Measurements from ENCODE around the gene SV2C.

Gene SV2C

DNA sequence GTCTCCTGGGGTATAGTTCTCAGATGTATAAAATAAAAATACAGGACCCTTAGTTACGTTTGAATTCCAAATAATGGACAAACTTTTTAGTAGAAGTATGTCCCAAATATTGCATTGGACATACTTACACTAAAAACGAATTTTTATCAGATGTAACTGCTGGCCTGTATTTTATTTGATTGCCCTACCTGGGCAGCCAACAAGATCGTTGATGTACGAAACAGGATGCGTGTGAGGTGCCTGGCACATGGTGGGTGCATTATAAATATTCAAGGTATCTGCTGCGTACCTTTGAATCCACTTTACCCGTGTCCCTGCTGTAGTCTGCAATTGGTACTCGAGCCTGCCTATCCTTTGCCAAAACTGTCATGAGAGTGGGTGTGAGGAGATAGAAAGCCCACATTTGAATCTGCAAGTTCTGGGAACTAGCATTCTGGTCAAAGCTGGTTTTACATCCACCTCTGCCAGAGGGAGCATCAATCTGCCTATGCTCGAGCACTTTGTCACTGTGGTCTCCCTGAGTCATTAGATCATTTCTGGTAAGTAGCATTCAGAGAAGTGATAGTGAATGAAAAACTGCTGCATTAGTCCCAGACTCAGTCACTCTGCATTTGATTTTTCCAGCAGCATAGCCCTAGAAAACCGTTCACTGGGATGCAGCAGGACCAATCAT, 186.2 kb downstream of the SV2C start:
- Histone ChIP-seq H3K27me3 (ENCODE audit: control insufficient read depth in 2 of 2, insufficient read depth in 2 of 2, low read length in 2 of 2) (no peaks in the 10 kb centered on the region), H3K36me3 (ENCODE audit: control insufficient read depth in 2 of 2, insufficient read depth in 2 of 2, low read length in 2 of 2) (no peaks in the 10 kb centered on the region), H3K9me3 (ENCODE audit: control insufficient read depth in 2 of 2, low read length in 2 of 2) (no peaks in the 10 kb centered on the region), H3K4me1 (ENCODE audit: control insufficient read depth in 2 of 2, insufficient read depth in 2 of 2, low read length in 2 of 2) (peaks cover 0 to 3% of the 10 kb centered on the region in 2 donors), H3K9ac (ENCODE audit: low read depth in 1 of 2, low read length in 2 of 2) (no peak overlapping the region), H3K4me3 (ENCODE audit: low read length in 2 of 2) (no peak overlapping the region), H3K27ac (ENCODE audit: low read depth in 2 of 2, low read length in 2 of 2) (no peak overlapping the region)

DNA sequence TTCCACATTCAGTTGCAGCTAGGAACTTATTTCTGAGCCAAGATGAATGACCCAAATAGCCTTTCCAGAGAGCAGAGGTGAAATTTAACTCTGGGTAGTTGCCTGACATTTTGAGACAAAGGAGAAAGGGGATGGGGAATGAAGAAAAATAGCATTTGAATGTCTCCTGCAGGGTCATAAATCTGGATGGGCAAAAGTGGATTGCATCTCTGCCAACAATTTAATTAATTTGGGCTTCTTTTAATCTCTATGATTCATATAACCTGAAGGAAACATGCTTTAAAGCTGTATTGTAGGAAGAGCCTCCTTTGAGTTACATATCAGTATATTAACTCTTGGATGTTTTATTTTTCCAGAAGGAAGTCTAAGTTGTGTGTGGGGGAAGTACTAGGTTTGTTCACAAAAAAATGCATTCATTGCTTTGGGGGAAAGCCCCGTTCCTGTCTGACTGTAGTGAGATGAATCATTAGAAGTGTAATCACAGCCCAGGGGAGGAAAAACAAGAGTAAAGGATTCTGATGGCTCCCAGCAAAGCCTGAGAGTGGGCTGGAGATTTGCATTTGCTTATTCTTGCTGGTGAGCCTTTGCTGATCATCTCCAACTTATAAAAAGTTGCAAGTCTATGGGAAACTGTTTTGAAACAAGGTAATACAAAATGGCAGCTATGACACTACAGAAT, 186.9 kb downstream of the SV2C start:
- no peak overlapping the region for H3K4me3 ChIP-seq (ENCODE audit: low read length in 2 of 2)
- H3K9me3 ChIP-seq (ENCODE audit: control insufficient read depth in 2 of 2, low read length in 2 of 2) = no peaks in the 10 kb centered on the region
- H3K36me3 ChIP-seq (ENCODE audit: control insufficient read depth in 2 of 2, insufficient read depth in 2 of 2, low read length in 2 of 2) = no peaks in the 10 kb centered on the region
- no peak overlapping the region for H3K27ac ChIP-seq (ENCODE audit: low read depth in 2 of 2, low read length in 2 of 2)
- H3K4me1 ChIP-seq (ENCODE audit: control insufficient read depth in 2 of 2, insufficient read depth in 2 of 2, low read length in 2 of 2) = peaks cover 0 to 3% of the 10 kb centered on the region in 2 donors
- H3K27me3 ChIP-seq (ENCODE audit: control insufficient read depth in 2 of 2, insufficient read depth in 2 of 2, low read length in 2 of 2) = no peaks in the 10 kb centered on the region
- H3K9ac ChIP-seq (ENCODE audit: low read depth in 1 of 2, low read length in 2 of 2) = no peak overlapping the region

DNA sequence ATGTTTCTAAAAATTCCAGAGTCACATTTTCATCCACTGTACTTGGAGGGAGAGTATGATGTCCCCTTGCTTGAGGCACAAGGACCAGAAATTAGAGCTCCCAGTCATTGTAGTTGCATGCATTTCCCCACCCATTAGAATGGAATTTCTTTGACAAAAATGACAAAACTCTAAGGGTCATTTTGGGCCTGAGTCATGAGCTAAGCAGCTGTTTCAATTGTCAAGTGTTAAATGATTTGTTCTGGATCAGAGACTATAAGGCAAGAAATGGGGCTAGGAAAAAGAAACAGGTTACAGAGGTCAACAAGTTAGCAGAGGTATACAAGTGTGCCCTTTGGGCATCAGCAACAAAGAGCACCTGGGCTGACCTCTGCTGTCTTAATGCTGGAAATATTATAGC, 188.7 kb downstream of the SV2C start:
- Histone ChIP-seq H3K9me3 (ENCODE audit: control insufficient read depth in 2 of 2, low read length in 2 of 2) (no peaks in the 10 kb centered on the region), H3K9ac (ENCODE audit: low read depth in 1 of 2, low read length in 2 of 2) (no peak overlapping the region), H3K27me3 (ENCODE audit: control insufficient read depth in 2 of 2, insufficient read depth in 2 of 2, low read length in 2 of 2) (no peaks in the 10 kb centered on the region), H3K4me3 (ENCODE audit: low read length in 2 of 2) (no peak overlapping the region), H3K27ac (ENCODE audit: low read depth in 2 of 2, low read length in 2 of 2) (no peak overlapping the region), H3K4me1 (ENCODE audit: control insufficient read depth in 2 of 2, insufficient read depth in 2 of 2, low read length in 2 of 2) (peaks cover 0 to 3% of the 10 kb centered on the region in 2 donors), H3K36me3 (ENCODE audit: control insufficient read depth in 2 of 2, insufficient read depth in 2 of 2, low read length in 2 of 2) (no peaks in the 10 kb centered on the region)

DNA sequence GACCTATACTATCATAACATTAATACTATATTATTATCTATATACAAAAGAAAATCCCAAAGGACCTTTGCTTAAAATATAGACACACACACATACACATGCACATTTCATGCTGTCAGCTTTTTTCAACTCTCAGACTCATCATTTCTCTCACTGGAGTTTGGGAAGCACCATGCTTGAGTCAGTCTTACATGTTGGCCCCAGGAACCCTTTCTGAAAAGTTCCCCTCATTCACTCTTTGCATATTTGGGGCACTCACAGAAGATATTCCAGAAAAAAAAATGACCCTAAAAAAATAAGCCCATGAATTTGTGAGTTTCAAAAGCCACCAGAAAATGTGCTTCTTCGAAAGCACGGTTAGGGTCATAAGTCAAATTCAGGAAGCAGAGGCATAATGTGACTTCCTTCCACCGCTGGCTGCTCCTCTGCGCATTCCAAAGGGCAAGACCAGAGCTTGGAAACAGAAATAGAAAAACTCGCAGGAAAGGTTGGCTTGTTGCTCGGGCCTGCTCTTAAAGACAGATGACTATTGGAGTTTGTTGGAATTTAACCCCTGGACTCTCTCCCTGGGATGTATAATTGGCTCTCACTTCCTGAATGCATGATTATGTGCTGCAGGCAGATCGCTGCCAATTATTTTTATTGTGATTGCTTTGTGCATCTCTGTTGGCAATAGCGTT, 190.2 kb downstream of the SV2C start:
- Histone ChIP-seq H3K4me3 (ENCODE audit: low read length in 2 of 2) (peak overlapping the region in 1 of 2 donors; percentile 4), H3K27me3 (ENCODE audit: control insufficient read depth in 2 of 2, insufficient read depth in 2 of 2, low read length in 2 of 2) (no peaks in the 10 kb centered on the region), H3K27ac (ENCODE audit: low read depth in 2 of 2, low read length in 2 of 2) (peak overlapping the region; percentile 9 to 34), H3K9me3 (ENCODE audit: control insufficient read depth in 2 of 2, low read length in 2 of 2) (no peaks in the 10 kb centered on the region), H3K9ac (ENCODE audit: low read depth in 1 of 2, low read length in 2 of 2) (no peak overlapping the region), H3K4me1 (ENCODE audit: control insufficient read depth in 2 of 2, insufficient read depth in 2 of 2, low read length in 2 of 2) (peaks cover 0 to 3% of the 10 kb centered on the region in 2 donors), H3K36me3 (ENCODE audit: control insufficient read depth in 2 of 2, insufficient read depth in 2 of 2, low read length in 2 of 2) (no peaks in the 10 kb centered on the region)

DNA sequence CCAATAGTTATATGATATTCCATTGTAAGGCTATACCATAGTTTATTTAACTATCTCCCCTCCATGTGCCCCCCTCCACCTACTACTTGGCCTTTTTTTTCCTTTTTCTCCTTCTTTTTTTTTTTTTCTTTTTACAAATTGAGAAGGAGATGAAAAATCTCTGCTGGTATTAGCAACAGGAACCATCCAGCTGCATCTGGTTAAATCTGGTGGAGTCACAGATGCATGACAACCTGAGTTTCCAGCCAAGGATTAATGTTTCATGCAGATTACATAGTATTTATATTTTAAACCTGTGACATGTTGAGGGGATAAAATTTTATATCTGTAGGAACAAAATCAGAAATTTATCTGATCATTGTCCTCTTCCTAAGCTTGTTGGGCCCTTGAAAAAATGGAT, 191.4 kb downstream of the SV2C start:
- Histone ChIP-seq H3K4me3 (ENCODE audit: low read length in 2 of 2) (no peak overlapping the region), H3K9ac (ENCODE audit: low read depth in 1 of 2, low read length in 2 of 2) (no peak overlapping the region), H3K27ac (ENCODE audit: low read depth in 2 of 2, low read length in 2 of 2) (no peak overlapping the region), H3K4me1 (ENCODE audit: control insufficient read depth in 2 of 2, insufficient read depth in 2 of 2, low read length in 2 of 2) (peaks cover 0 to 3% of the 10 kb centered on the region in 2 donors), H3K9me3 (ENCODE audit: control insufficient read depth in 2 of 2, low read length in 2 of 2) (no peaks in the 10 kb centered on the region), H3K27me3 (ENCODE audit: control insufficient read depth in 2 of 2, insufficient read depth in 2 of 2, low read length in 2 of 2) (no peaks in the 10 kb centered on the region), H3K36me3 (ENCODE audit: control insufficient read depth in 2 of 2, insufficient read depth in 2 of 2, low read length in 2 of 2) (no peaks in the 10 kb centered on the region)

DNA sequence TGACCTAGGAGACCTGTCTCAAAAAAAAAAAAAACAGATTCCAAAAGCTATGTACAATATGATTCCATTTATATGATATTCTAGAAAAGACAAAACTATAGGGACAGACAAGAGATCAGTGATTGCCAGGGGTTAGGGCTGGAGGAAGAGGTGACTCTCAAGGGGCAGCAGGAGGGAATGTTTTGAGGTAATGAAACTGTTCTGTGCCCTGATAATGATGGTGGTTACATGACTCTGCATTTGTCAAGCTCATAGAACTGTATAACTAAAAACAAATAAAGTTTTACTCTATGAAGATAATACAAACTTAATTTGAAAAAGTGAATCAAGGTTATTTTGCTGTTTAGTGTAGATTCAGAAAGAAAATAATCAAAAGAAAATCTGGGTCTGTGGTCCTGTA, 194.6 kb downstream of the SV2C start:
- H3K4me1 ChIP-seq (ENCODE audit: control insufficient read depth in 2 of 2, insufficient read depth in 2 of 2, low read length in 2 of 2) = peaks cover 0 to 3% of the 10 kb centered on the region in 2 donors
- H3K9me3 ChIP-seq (ENCODE audit: control insufficient read depth in 2 of 2, low read length in 2 of 2) = no peaks in the 10 kb centered on the region

DNA sequence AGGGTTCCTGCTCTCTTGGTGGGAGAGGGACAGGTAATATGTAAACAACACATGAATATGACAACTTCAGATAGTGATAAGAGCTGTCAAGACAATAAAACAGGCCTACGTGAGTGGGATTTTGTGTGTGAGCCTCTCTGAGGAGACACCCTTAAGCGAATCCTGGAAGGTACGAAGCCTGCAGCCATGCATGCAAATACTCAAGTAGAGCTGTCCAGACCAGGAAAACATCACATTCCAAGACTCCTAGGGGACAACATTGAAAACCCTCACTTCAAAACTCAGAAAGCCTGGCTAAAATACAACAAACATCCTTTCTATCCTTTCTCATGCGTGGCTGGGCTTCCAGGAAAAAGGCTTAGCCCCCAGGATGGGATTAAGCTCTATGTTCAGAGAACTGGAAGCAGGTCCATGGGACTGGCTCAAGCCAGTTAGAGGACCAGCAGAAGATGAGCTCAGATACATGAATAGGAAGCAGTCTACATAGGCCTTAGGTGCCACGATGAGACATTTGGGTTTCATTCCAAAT, 195.1 kb downstream of the SV2C start:
- H3K4me3 ChIP-seq (ENCODE audit: low read length in 2 of 2) = no peak overlapping the region
- H3K9ac ChIP-seq (ENCODE audit: low read depth in 1 of 2, low read length in 2 of 2) = no peak overlapping the region
- H3K27ac ChIP-seq (ENCODE audit: low read depth in 2 of 2, low read length in 2 of 2) = no peak overlapping the region
- no peaks in the 10 kb centered on the region for H3K36me3 ChIP-seq (ENCODE audit: control insufficient read depth in 2 of 2, insufficient read depth in 2 of 2, low read length in 2 of 2)
- H3K9me3 ChIP-seq (ENCODE audit: control insufficient read depth in 2 of 2, low read length in 2 of 2) = no peaks in the 10 kb centered on the region
- H3K27me3 ChIP-seq (ENCODE audit: control insufficient read depth in 2 of 2, insufficient read depth in 2 of 2, low read length in 2 of 2) = no peaks in the 10 kb centered on the region
- H3K4me1 ChIP-seq (ENCODE audit: control insufficient read depth in 2 of 2, insufficient read depth in 2 of 2, low read length in 2 of 2) = peaks cover 0 to 3% of the 10 kb centered on the region in 2 donors

More for the DNA sequence above, 194.6 kb downstream of the SV2C start:
- Histone ChIP-seq H3K4me3 (ENCODE audit: low read length in 2 of 2) (no peak overlapping the region), H3K9ac (ENCODE audit: low read depth in 1 of 2, low read length in 2 of 2) (no peak overlapping the region), H3K27me3 (ENCODE audit: control insufficient read depth in 2 of 2, insufficient read depth in 2 of 2, low read length in 2 of 2) (no peaks in the 10 kb centered on the region), H3K36me3 (ENCODE audit: control insufficient read depth in 2 of 2, insufficient read depth in 2 of 2, low read length in 2 of 2) (no peaks in the 10 kb centered on the region), H3K27ac (ENCODE audit: low read depth in 2 of 2, low read length in 2 of 2) (no peak overlapping the region)

DNA sequence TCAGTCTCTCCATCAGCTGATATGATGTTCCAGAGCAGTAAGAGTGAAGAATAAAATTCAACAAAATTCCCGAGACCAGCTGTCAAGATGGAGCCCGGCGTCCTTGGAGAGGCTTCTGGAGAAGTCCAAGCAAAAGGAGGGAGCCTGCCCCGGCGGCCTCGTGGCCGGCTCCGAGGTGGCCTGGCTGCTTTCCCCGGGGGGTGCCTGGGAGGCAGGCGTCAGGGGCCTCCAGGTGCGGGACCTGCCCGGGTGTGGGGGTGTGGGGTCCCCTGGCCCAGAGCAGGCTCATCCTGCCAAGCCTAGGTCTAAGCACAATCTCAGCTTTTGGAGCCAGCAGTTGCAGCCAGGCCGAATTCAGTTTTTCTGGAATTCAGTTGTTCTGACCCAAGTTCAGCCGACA, 197.3 kb downstream of the SV2C start:
- Histone ChIP-seq H3K9me3 (ENCODE audit: control insufficient read depth in 2 of 2, low read length in 2 of 2) (no peaks in the 10 kb centered on the region), H3K36me3 (ENCODE audit: control insufficient read depth in 2 of 2, insufficient read depth in 2 of 2, low read length in 2 of 2) (no peaks in the 10 kb centered on the region), H3K27ac (ENCODE audit: low read depth in 2 of 2, low read length in 2 of 2) (no peak overlapping the region), H3K4me1 (ENCODE audit: control insufficient read depth in 2 of 2, insufficient read depth in 2 of 2, low read length in 2 of 2) (no peaks in the 10 kb centered on the region), H3K27me3 (ENCODE audit: control insufficient read depth in 2 of 2, insufficient read depth in 2 of 2, low read length in 2 of 2) (no peaks in the 10 kb centered on the region), H3K4me3 (ENCODE audit: low read length in 2 of 2) (no peak overlapping the region), H3K9ac (ENCODE audit: low read depth in 1 of 2, low read length in 2 of 2) (no peak overlapping the region)

DNA sequence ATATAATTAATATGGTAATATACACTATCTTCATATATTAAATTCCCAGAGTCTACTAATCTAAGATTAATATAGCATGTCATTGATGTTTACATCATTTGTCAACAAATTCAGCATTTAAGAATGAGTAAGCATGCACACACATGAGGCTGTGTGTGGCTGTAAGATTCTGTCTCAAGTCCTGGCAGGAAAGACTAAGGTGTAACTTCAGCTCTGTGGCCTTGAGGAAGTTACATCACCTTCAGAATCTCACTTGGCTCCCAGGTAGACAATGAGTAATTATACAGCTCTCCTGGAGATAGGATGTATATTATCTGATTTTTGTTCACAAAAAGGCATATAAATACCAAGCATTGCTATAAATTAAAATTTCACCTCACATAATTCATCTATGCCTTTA, 200.5 kb downstream of the SV2C start:
- Histone ChIP-seq H3K27me3 (ENCODE audit: control insufficient read depth in 2 of 2, insufficient read depth in 2 of 2, low read length in 2 of 2) (no peaks in the 10 kb centered on the region), H3K9me3 (ENCODE audit: control insufficient read depth in 2 of 2, low read length in 2 of 2) (no peaks in the 10 kb centered on the region), H3K27ac (ENCODE audit: low read depth in 2 of 2, low read length in 2 of 2) (no peak overlapping the region), H3K4me1 (ENCODE audit: control insufficient read depth in 2 of 2, insufficient read depth in 2 of 2, low read length in 2 of 2) (no peaks in the 10 kb centered on the region), H3K36me3 (ENCODE audit: control insufficient read depth in 2 of 2, insufficient read depth in 2 of 2, low read length in 2 of 2) (no peaks in the 10 kb centered on the region), H3K9ac (ENCODE audit: low read depth in 1 of 2, low read length in 2 of 2) (no peak overlapping the region), H3K4me3 (ENCODE audit: low read length in 2 of 2) (no peak overlapping the region)

DNA sequence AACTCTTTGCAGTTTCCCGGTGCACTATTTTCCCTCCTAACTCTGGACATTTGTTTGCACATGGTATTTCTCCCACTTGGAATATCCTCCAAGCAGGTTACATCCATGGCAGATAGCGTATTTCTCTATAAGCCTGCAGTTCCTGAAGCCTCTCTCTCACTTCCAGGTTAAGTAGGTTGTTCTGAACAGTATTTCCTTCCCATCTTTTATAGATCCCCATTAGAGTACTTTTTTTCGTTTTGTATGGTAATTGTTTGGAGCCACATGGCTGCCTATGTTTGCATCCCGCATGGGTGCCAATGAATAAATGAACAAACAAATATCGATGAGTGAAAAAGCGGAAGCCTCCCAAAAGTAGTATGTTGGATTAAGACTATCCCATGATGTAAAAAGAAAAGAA, 206.5 kb downstream of the SV2C start:
- peaks cover 4 to 6% of the 10 kb centered on the region in 2 donors for H3K4me1 ChIP-seq (ENCODE audit: control insufficient read depth in 2 of 2, insufficient read depth in 2 of 2, low read length in 2 of 2)

More for the DNA sequence above, 206.5 kb downstream of the SV2C start:
- Histone ChIP-seq H3K36me3 (ENCODE audit: control insufficient read depth in 2 of 2, insufficient read depth in 2 of 2, low read length in 2 of 2) (no peaks in the 10 kb centered on the region), H3K9me3 (ENCODE audit: control insufficient read depth in 2 of 2, low read length in 2 of 2) (no peaks in the 10 kb centered on the region), H3K9ac (ENCODE audit: low read depth in 1 of 2, low read length in 2 of 2) (no peak overlapping the region), H3K27me3 (ENCODE audit: control insufficient read depth in 2 of 2, insufficient read depth in 2 of 2, low read length in 2 of 2) (no peaks in the 10 kb centered on the region), H3K4me3 (ENCODE audit: low read length in 2 of 2) (no peak overlapping the region), H3K27ac (ENCODE audit: low read depth in 2 of 2, low read length in 2 of 2) (no peak overlapping the region)
